Aortic smooth muscle cell (primary cell): Measurements from ENCODE around the gene ACTC1. TPM values are rescaled to one million over a fixed set of nuclear protein-coding genes. Genes with fewer than 3 reads are reported as not detected.

ENCODE experiments used
- total RNA-seq: library from RNA; depleted of rRNA; stranded (reverse); fragments of >200 nt; gene quantifications from 2 replicates; pipeline ENCODE4 v1.2.3, GENCODE V29; 2014

The ACTC1 gene
- total RNA-seq: 0.12 TPM in 1 of 2 replicates, not detected in the other

GRCh38 chr15:34795267-34796081 is at the start of gene ACTC1:
Gene ACTC1 (minus strand): TSS chr15:34795549. CDS start chr15:34794808, 741 bp downstream.

GRCh38 chr15:34754674-34755418 is 40.5 kb downstream of the ACTC1 start, which contains the start of gene GJD2:
Gene GJD2 (minus strand): TSS chr15:34754998. CDS start chr15:34754488, 510 bp downstream.

Other genes with a start within 250 kb of the ACTC1 start
- 13.4 and 13.9 TPM in 2 replicates for gene GOLGA8B, start 211.9 kb downstream of the ACTC1 start, total RNA-seq
- gene GJD2, start 40.6 kb downstream of the ACTC1 start, total RNA-seq: not detected in 2 replicates
- gene AQR, start 174.2 kb upstream of the ACTC1 start, total RNA-seq: 16.8 and 20.8 TPM in 2 replicates
- gene ZNF770, start 192.7 kb upstream of the ACTC1 start, total RNA-seq: 21.3 and 22.2 TPM in 2 replicates